Smooth muscle cell of trachea (primary cell): ENCODE data around the gene NEURL1B. TPM values are rescaled to one million over a fixed set of nuclear protein-coding genes. Genes with fewer than 3 reads are reported as not detected.

Source experiments
- total RNA-seq: library from RNA; depleted of rRNA; stranded (reverse); fragments of >200 nt; gene quantifications from 2 replicates; pipeline ENCODE4 v1.2.1, GENCODE V29; 2014

Gene NEURL1B
- 2.6 and 4.9 TPM in 2 replicates for total RNA-seq

GRCh38 chr5:172640822-172641358, at the start of gene NEURL1B:
Gene NEURL1B, plus strand, starts transcription at chr5:172641263. Its CDS starts 144 bp downstream, at chr5:172641407.

Other genes with a start within 250 kb of the NEURL1B start
- 22.4 and 41.2 TPM in 2 replicates for gene SH3PXD2B, start 186.7 kb upstream of the NEURL1B start, total RNA-seq
- gene DUSP1, start 129.9 kb downstream of the NEURL1B start, total RNA-seq = 50.8 and 63.5 TPM in 2 replicates
- 119 and 203 TPM in 2 replicates for gene ERGIC1, start 193.0 kb downstream of the NEURL1B start, total RNA-seq